Activated B cell treated with CpG ODN at 0.5 μM for 24 hours (primary cell): ENCODE measurements around the gene PTPRZ1. TPM values are rescaled to one million over a fixed set of nuclear protein-coding genes. Genes with fewer than 3 reads are reported as not detected.

Source experiments
- ATAC-seq: fragments of 200-7000 bp; cut with Tn5 transposase; one replicate; pipeline ENCODE4 v1.10.0; 2021; ENCODE audit warnings: low read depth, mild to moderate bottlenecking, moderate library complexity
- CTCF ChIA-PET: fragments of 350-600 bp; sonication (Branson Sonifier 250); formaldehyde crosslinking; loops from one replicate; lab custom pipeline; 2021; ENCODE audit warnings: antibody characterized with exemption; lab: Charles Lee
- POLR2A ChIA-PET: fragments of 350-600 bp; sonication (Branson Sonifier 250); formaldehyde crosslinking; loops from one replicate; lab custom pipeline; 2021; ENCODE audit warnings: antibody characterized with exemption; lab: Charles Lee
- DNase-seq: peaks from one replicate; pipeline ENCODE4 v3.0.0; 2022
- H3K27ac Mint-ChIP-seq: one replicate; pipeline ENCODE4 v1.8.0; 2020; ENCODE audit warnings: mixed read lengths
- H3K27me3 Mint-ChIP-seq: one replicate; pipeline ENCODE4 v1.8.0; 2021; ENCODE audit warnings: mixed read lengths
- H3K36me3 Mint-ChIP-seq: one replicate; pipeline ENCODE4 v1.8.0; 2021; ENCODE audit warnings: low read depth, mixed read lengths
- H3K4me1 Mint-ChIP-seq: one replicate; pipeline ENCODE4 v1.8.0; 2021; ENCODE audit warnings: mixed read lengths
- H3K4me3 Mint-ChIP-seq: one replicate; pipeline ENCODE4 v1.8.0; 2020; ENCODE audit warnings: mild to moderate bottlenecking, mixed read lengths
- H3K9me3 Mint-ChIP-seq: one replicate; pipeline ENCODE4 v1.8.0; 2020; ENCODE audit warnings: mixed read lengths
- CTCF ChIP-seq: fragments of 200-600 bp; IDR thresholded peaks from one replicate; pipeline ENCODE4 v1.8.0; 2022; ENCODE audit warnings: antibody characterized with exemption, mild to moderate bottlenecking
- intact Hi-C: fragments of 100-400 bp; cut with micrococcal nuclease; formaldehyde crosslinking; loops from one replicate; pipeline ENCODE4 v1.15.1; 2024
- total RNA-seq: library from RNA; stranded (reverse); gene quantifications from 2 replicates; pipeline ENCODE4 v1.2.3, GENCODE V29; 2022

The PTPRZ1 gene
- total RNA-seq, 1 donor from 2014 or later, result not detected

- Mint-ChIP-seq H3K27me3 (peaks cover 8% of the 10 kb centered on the region), H3K9me3 (no peaks in the 10 kb centered on the region), H3K4me1 (no peaks in the 10 kb centered on the region), H3K4me3 (no peak overlapping the region), H3K27ac (no peak overlapping the region), H3K36me3 (no peaks in the 10 kb centered on the region)
- DNase-seq (no peak), ATAC-seq (no peak)
- CTCF ChIA-PET, result no interaction called here
- intact Hi-C loops, result no loop called here
- POLR2A ChIA-PET, result no interaction called here
- TF ChIP-seq CTCF, result no peak
Measured at GRCh38 chr7:122046402-122046801, 173.4 kb downstream of the PTPRZ1 start.

- Mint-ChIP-seq H3K9me3 (no peaks in the 10 kb centered on the region), H3K4me1 (peaks cover 1% of the 10 kb centered on the region), H3K36me3 (no peaks in the 10 kb centered on the region), H3K4me3 (no peak overlapping the region), H3K27ac (no peak overlapping the region), H3K27me3 (no peaks in the 10 kb centered on the region)
- CTCF ChIA-PET, result no interaction called here
- intact Hi-C loops, result no loop called here
- ATAC-seq (no peak), DNase-seq (no peak)
- TF ChIP-seq CTCF, result no peak
- POLR2A ChIA-PET, result no interaction called here
Measured at GRCh38 chr7:122054393-122054792, 181.4 kb downstream of the PTPRZ1 start.

- ChIA-PET POLR2A (no interaction called here), CTCF (no interaction called here)
- H3K4me1 Mint-ChIP-seq, result peaks cover 1% of the 10 kb centered on the region
- ATAC-seq, result no peak
- intact Hi-C loops, result no loop called here
- H3K27ac Mint-ChIP-seq, result no peak overlapping the region
- H3K9me3 Mint-ChIP-seq, result no peaks in the 10 kb centered on the region
- TF ChIP-seq CTCF, result no peak
- no peak overlapping the region for H3K4me3 Mint-ChIP-seq
- H3K36me3 Mint-ChIP-seq, result no peaks in the 10 kb centered on the region
- DNase-seq, result no peak
- no peaks in the 10 kb centered on the region for H3K27me3 Mint-ChIP-seq
Measured at GRCh38 chr7:122055073-122055472, 182.1 kb downstream of the PTPRZ1 start.

- intact Hi-C loops, result no loop called here
- Mint-ChIP-seq H3K9me3 (no peaks in the 10 kb centered on the region), H3K27ac (no peak overlapping the region), H3K4me3 (no peak overlapping the region), H3K27me3 (no peaks in the 10 kb centered on the region), H3K36me3 (no peaks in the 10 kb centered on the region), H3K4me1 (peaks cover 1% of the 10 kb centered on the region)
- TF ChIP-seq CTCF, result no peak
- no peak for DNase-seq
- ChIA-PET POLR2A (no interaction called here), CTCF (no interaction called here)
- ATAC-seq, result no peak
Measured at GRCh38 chr7:122056977-122057376, 184.0 kb downstream of the PTPRZ1 start.

- Mint-ChIP-seq H3K27me3 (no peaks in the 10 kb centered on the region), H3K4me3 (no peak overlapping the region), H3K36me3 (no peaks in the 10 kb centered on the region), H3K27ac (no peak overlapping the region), H3K9me3 (no peaks in the 10 kb centered on the region), H3K4me1 (peaks cover 1% of the 10 kb centered on the region)
- POLR2A ChIA-PET, result no interaction called here
- CTCF ChIA-PET, result no interaction called here
- no peak for TF ChIP-seq CTCF
- DNase-seq (no peak), ATAC-seq (no peak)
- intact Hi-C loops, result no loop called here
Measured at GRCh38 chr7:122059542-122059941, 186.6 kb downstream of the PTPRZ1 start.
